NCI-H69 (cell line): ENCODE measurements around the gene ST8SIA4.

Experiments
- DNase-seq: peaks from one replicate; lab custom pipeline; 2025; lab: John Stamatoyannopoulos, UW

The ST8SIA4 gene

DNA sequence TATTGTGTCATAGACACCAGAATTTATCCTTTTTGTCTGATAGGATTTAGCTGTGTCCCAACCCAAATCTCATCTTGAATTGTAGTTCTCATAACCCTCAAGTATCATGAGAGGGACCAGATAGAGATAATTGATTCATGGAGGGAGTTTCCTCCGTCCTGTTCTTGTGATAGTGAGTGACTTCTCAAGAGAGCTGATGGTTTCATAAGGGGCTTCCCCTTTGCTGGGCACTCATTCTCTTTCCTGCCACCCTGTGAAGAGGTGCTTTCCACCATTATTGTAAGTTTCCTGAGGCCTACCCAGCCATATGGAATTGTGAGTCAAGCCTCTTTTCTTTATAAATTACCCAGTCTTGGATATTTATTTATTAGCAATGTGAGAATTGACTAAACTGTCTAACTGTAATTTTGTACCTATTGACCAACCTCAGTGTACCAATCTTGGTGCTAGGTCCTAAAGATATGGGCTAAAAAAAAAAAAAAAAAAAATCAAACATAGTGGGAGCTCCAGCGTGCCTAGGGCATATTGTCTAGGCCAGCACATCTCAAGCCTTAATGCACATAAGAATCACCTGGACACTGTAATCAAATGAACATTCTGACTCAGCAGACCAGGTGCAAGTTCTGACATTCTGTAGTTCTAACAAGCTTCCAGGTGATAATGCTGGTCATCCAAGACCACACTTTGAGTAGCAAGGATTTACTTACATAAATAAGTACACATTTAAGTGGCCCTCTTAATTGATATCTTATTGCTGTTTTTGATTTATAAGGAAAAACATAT lies 30.5 kb downstream of the ST8SIA4 start:
- DNase-seq: no peak

DNA sequence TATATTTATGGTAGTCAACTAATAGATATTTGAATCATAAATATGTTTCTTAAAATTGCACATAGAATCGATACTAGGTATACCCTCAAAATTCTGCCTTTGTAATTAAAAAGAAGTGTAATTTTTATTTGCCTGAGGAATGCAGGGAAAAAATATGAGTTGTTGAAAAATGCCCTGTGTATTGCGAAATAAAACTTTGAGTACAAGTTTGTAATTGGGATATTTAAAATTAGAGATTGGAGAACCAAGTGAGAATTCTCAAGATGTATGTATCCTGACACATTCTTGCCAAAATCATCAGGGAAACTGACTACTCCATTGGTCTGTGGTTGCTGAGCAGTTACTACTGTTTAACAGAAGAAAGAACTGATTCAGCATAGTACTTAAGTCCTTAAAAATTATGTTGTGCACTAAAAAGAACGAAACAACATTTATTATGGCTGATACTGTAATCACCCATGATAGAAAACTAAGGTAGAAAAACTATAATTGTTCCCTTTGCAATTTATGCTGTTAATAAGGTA lies 36.0 kb downstream of the ST8SIA4 start:
- no peak for DNase-seq

DNA sequence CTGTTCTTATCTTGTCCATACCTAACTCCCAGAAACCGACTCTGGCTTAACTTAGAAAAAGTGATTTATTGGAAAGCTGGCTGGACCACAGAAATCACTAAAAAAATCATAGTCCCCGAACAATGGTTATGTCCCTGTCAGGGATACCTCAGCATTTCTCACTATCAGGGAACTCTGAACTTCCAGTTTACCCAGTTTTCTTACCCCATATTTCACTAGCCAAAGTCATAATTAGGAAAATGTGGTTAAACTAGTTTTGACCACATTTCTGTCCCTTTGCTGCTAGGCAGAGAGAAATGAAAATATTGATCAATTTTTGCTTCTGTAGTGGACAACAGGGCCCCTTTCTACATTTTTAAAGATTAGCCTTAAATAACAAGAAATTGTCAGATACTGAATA lies 38.2 kb downstream of the ST8SIA4 start:
- DNase-seq: no peak

- DNase-seq: no peak
Measured at GRCh38 chr5:100863739-100864138, 39.3 kb downstream of the ST8SIA4 start.

DNA sequence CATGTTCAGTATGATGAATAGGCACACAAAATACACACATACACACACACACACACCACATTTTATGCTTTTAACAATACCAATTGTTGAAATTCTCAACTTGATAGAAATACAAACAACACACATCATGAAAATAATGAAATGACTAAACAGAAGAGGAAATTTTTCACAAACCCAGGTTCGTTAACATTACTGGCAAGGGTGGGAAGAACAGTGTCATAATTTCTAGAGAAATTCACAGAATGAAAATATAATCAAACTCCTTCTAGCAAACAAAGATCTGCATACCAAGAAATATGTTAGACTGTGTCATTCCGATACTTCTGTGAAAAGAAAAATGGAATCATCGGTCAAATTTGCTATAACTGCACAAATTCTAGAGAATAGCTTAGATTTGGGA lies 41.9 kb downstream of the ST8SIA4 start:
- no peak for DNase-seq

- no peak for DNase-seq
Measured at GRCh38 chr5:100860407-100860806, 42.7 kb downstream of the ST8SIA4 start.

- DNase-seq: no peak
Measured at GRCh38 chr5:100858987-100859545, 44.0 kb downstream of the ST8SIA4 start.

DNA sequence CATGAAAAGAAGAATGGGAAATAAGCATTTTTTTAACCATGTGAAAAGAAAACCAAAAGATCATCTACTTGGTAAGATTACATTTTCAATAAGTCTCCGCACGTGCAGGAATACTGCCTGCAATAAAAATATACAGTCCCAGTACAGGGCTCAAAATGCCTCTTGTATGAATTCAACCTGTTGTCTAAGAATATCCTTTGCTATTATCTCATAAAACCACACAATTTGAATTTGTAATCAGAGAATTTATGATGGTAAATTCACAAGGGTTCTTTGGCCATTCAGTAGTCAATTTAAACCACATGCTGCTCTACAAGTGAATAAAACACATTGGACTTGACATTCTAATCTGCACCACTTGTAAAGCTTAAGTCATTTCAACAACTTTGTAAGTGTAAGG lies 46.6 kb downstream of the ST8SIA4 start:
- DNase-seq: no peak

GRCh38 chr5:100855937-100856430 lies 47.1 kb downstream of the ST8SIA4 start:
- DNase-seq: no peak

- DNase-seq: no peak
Measured at GRCh38 chr5:100855295-100855694, 47.8 kb downstream of the ST8SIA4 start.

GRCh38 chr5:100854591-100854990 lies 48.5 kb downstream of the ST8SIA4 start:
- no peak for DNase-seq

DNA sequence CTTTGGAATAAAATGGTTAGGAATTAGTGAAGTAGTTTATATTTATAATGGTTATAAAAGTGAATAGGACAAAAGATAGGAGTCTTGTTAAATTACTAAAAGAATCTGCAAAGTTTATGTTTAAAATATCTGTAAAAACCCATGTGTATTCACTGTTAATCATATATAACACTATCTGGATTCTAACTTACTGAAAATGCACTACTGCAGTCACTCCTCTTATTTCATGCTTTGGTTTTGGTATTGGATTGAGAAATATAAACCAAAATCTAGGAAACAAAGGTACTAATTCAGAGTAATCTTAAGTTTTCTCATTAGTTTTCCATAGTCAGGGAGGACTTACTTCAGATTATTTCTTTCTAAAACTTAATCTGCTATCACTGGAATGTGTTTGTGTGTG lies 49.5 kb downstream of the ST8SIA4 start:
- DNase-seq: no peak

GRCh38 chr5:100852988-100853449 lies 50.1 kb downstream of the ST8SIA4 start:
- DNase-seq: no peak

GRCh38 chr5:100852051-100852450 lies 51.0 kb downstream of the ST8SIA4 start:
- no peak for DNase-seq

GRCh38 chr5:100846772-100847171 lies 56.3 kb downstream of the ST8SIA4 start:
- no peak for DNase-seq

DNA sequence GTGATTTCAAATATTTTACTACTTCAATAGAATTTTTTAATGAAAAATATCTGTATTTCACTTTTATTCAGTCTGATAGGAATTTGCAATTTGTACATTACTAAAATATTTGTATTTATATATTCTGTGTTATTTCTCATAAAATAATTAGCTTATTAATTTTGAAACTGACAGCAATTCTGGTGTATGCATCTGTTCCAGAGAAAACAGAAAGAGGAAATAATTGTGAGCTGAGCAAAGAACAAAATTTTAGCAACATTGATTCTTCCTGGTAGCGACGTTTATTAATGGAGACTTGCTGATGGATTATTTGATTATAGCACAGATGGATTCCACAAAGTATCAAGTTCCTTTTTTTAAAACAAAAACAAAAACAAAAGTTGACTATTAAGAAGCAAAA lies 61.0 kb downstream of the ST8SIA4 start:
- no peak for DNase-seq

DNA sequence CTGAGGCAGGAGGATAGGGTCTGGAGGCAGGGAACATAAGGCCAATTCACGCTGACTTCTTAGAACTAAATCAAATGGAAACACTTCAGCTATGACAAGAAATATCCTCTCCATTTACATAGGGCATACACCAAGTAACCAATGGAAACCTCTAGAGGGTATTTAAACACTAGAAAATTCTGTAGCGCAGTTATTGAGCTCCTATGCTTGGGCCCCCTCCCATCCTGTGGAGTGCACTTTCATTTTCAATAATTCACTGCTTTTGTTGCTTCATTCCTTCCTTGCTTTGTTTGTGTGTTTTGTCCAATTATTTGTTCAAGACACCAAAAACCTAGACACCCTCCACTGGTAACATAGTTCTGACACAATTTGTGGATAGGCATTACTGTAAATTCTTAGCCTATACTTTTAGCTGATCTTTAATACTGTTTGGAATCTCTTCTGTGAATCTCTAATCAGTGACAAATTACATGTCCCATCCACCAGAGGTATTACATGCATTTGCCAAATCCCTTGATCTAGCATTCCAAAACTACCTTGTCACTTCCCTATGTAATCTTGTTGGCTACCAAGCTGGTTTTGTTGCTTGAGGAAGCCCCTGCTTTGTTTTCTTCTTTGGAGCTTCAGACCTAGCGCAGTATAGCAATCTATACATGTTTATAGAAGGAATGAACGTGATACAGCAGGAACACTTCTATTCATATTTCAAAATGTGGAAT lies 61.6 kb downstream of the ST8SIA4 start:
- DNase-seq: no peak

- no peak for DNase-seq
Measured at GRCh38 chr5:100840789-100841188, 62.3 kb downstream of the ST8SIA4 start.

- DNase-seq: no peak
Measured at GRCh38 chr5:100840370-100840769, 62.7 kb downstream of the ST8SIA4 start.

DNA sequence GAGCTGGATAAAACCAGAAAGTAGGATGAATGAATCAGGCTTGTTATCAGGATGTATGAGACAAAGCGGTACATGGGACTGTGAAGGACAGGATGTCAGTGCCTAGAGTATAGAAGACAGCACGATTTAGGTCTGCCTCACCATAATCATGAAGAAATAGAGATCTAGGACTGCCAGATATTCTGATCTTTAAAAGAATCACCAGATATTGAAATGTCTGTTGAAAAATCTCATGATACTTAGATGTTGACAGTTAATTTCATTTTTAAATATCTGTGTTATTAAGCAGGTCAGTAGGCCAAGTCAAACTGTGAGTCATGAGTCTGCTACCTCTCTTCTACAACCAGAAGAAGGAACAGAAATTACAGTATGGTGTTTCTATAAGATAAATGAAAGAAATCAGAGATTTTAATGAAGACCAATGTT lies 65.0 kb downstream of the ST8SIA4 start:
- DNase-seq: no peak

GRCh38 chr5:100834519-100834918 lies 68.6 kb downstream of the ST8SIA4 start:
- DNase-seq: no peak
